ENCODE measurements around the gene LEF1.

The LEF1 gene

GRCh38 chr4:108135549-108136209 lies 33.1 kb downstream of the LEF1 start:
- Histone ChIP-seq H3K9ac (ENCODE audit: low read depth, low read length, poor library complexity) (no peak overlapping the region), H3K23ac (ENCODE audit: low read depth, low read length, poor library complexity) (no peak overlapping the region), H2BK12ac (ENCODE audit: low read length) (no peak overlapping the region), H3K4ac (ENCODE audit: low read length) (no peak overlapping the region), H4K8ac (ENCODE audit: low read depth, low read length) (no peak overlapping the region), H3K36me3 (replicated peaks in 1 of 2; ENCODE audit: control insufficient read depth in 2 of 2, insufficient read depth in 2 of 2, low read length in 2 of 2) (no peaks in the 10 kb centered on the region), H3K14ac (ENCODE audit: low read length) (no peak overlapping the region), H2AK5ac (ENCODE audit: low read depth, low read length) (no peak overlapping the region), H3K9me3 (replicated peaks in 1 of 2; ENCODE audit: control insufficient read depth in 2 of 2, insufficient read depth in 1 of 2, low read depth in 1 of 2, low read length in 2 of 2) (no peaks in the 10 kb centered on the region), H3K4me1 (ENCODE audit: control insufficient read depth in 2 of 2, insufficient read depth in 1 of 2, low read depth in 1 of 2, low read length in 2 of 2) (peaks cover 8 to 9% of the 10 kb centered on the region in 2 donors), H4K91ac (ENCODE audit: low read depth, low read length, poor library complexity) (no peak overlapping the region), H3K18ac (ENCODE audit: low read length) (no peak overlapping the region), H3K27ac (replicated peaks; ENCODE audit: low read length) (peak overlapping the region; percentile 82), H3K4me2 (ENCODE audit: insufficient read depth, low read length, poor library complexity, severe bottlenecking) (no peak overlapping the region), H3K4me3 (ENCODE audit: low read length in 2 of 2) (no peak overlapping the region), H2BK5ac (ENCODE audit: low read length) (no peak overlapping the region), H2BK120ac (ENCODE audit: low read depth, low read length) (no peak overlapping the region), H2AFZ (ENCODE audit: low read length) (peak overlapping the region; percentile 54), H2BK15ac (ENCODE audit: low read length) (no peak overlapping the region), H3K79me1 (ENCODE audit: low read depth, low read length) (no peaks in the 10 kb centered on the region), H3K27me3 (ENCODE audit: control insufficient read depth in 3 of 3, insufficient read depth in 3 of 3, low read depth in 1 of 3, low read length in 3 of 3) (no peaks in the 10 kb centered on the region)
- peak; percentile 61 for DNase-seq (ENCODE audit: low spot score)
- no CpG with 5 or more reads among the region's 4 CpGs for WGBS, 2 donors (ENCODE audit: extremely low coverage in 2 of 2, insufficient read length in 2 of 2, insufficient replicate concordance in 1 of 2)

- H2AK5ac ChIP-seq (ENCODE audit: low read depth, low read length), result no peak overlapping the region
- no peaks in the 10 kb centered on the region for H3K9me3 ChIP-seq (replicated peaks in 1 of 2; ENCODE audit: control insufficient read depth in 2 of 2, insufficient read depth in 1 of 2, low read depth in 1 of 2, low read length in 2 of 2)
- no peak overlapping the region for H3K9ac ChIP-seq (ENCODE audit: low read depth, low read length, poor library complexity)
- no peak overlapping the region for H3K4me3 ChIP-seq (ENCODE audit: low read length in 2 of 2)
- H2BK12ac ChIP-seq (ENCODE audit: low read length), result no peak overlapping the region
- H2BK5ac ChIP-seq (ENCODE audit: low read length), result no peak overlapping the region
- H2AFZ ChIP-seq (ENCODE audit: low read length), result no peak overlapping the region
- H4K91ac ChIP-seq (ENCODE audit: low read depth, low read length, poor library complexity), result no peak overlapping the region
- H3K36me3 ChIP-seq (replicated peaks in 1 of 2; ENCODE audit: control insufficient read depth in 2 of 2, insufficient read depth in 2 of 2, low read length in 2 of 2), result no peaks in the 10 kb centered on the region
- H3K23ac ChIP-seq (ENCODE audit: low read depth, low read length, poor library complexity), result no peak overlapping the region
- H3K79me1 ChIP-seq (ENCODE audit: low read depth, low read length), result no peaks in the 10 kb centered on the region
- no peak for DNase-seq (ENCODE audit: low spot score)
- H3K4me2 ChIP-seq (ENCODE audit: insufficient read depth, low read length, poor library complexity, severe bottlenecking), result no peak overlapping the region
- H2BK120ac ChIP-seq (ENCODE audit: low read depth, low read length), result no peak overlapping the region
- H3K27ac ChIP-seq (replicated peaks; ENCODE audit: low read length), result no peak overlapping the region
- WGBS, 2 donors (ENCODE audit: extremely low coverage in 2 of 2, insufficient read length in 2 of 2, insufficient replicate concordance in 1 of 2), result no CpG with 5 or more reads among the region's 4 CpGs
- no peaks in the 10 kb centered on the region for H3K27me3 ChIP-seq (ENCODE audit: control insufficient read depth in 3 of 3, insufficient read depth in 3 of 3, low read depth in 1 of 3, low read length in 3 of 3)
- no peak overlapping the region for H2BK15ac ChIP-seq (ENCODE audit: low read length)
- no peak overlapping the region for H3K14ac ChIP-seq (ENCODE audit: low read length)
- no peak overlapping the region for H3K18ac ChIP-seq (ENCODE audit: low read length)
- H4K8ac ChIP-seq (ENCODE audit: low read depth, low read length), result no peak overlapping the region
- peaks cover 8 to 9% of the 10 kb centered on the region in 2 donors for H3K4me1 ChIP-seq (ENCODE audit: control insufficient read depth in 2 of 2, insufficient read depth in 1 of 2, low read depth in 1 of 2, low read length in 2 of 2)
- H3K4ac ChIP-seq (ENCODE audit: low read length), result no peak overlapping the region
These were observed 37.8 kb downstream of the LEF1 start for GRCh38 chr4:108130955-108131354.

- no peaks in the 10 kb centered on the region for H3K9me3 ChIP-seq (replicated peaks in 1 of 2; ENCODE audit: control insufficient read depth in 2 of 2, insufficient read depth in 1 of 2, low read depth in 1 of 2, low read length in 2 of 2)
- no peak overlapping the region for H3K27ac ChIP-seq (replicated peaks; ENCODE audit: low read length)
- H3K27me3 ChIP-seq (ENCODE audit: control insufficient read depth in 3 of 3, insufficient read depth in 3 of 3, low read depth in 1 of 3, low read length in 3 of 3), result no peaks in the 10 kb centered on the region
- H2BK120ac ChIP-seq (ENCODE audit: low read depth, low read length), result no peak overlapping the region
- H3K23ac ChIP-seq (ENCODE audit: low read depth, low read length, poor library complexity), result no peak overlapping the region
- no peak overlapping the region for H2AK5ac ChIP-seq (ENCODE audit: low read depth, low read length)
- DNase-seq (ENCODE audit: low spot score), result no peak
- H4K91ac ChIP-seq (ENCODE audit: low read depth, low read length, poor library complexity), result no peak overlapping the region
- no peak overlapping the region for H3K4me2 ChIP-seq (ENCODE audit: insufficient read depth, low read length, poor library complexity, severe bottlenecking)
- H3K9ac ChIP-seq (ENCODE audit: low read depth, low read length, poor library complexity), result no peak overlapping the region
- no peaks in the 10 kb centered on the region for H3K36me3 ChIP-seq (replicated peaks in 1 of 2; ENCODE audit: control insufficient read depth in 2 of 2, insufficient read depth in 2 of 2, low read length in 2 of 2)
- no peaks in the 10 kb centered on the region for H3K79me1 ChIP-seq (ENCODE audit: low read depth, low read length)
- no peak overlapping the region for H3K4ac ChIP-seq (ENCODE audit: low read length)
- no peak overlapping the region for H4K8ac ChIP-seq (ENCODE audit: low read depth, low read length)
- no peak overlapping the region for H2BK15ac ChIP-seq (ENCODE audit: low read length)
- H3K4me1 ChIP-seq (ENCODE audit: control insufficient read depth in 2 of 2, insufficient read depth in 1 of 2, low read depth in 1 of 2, low read length in 2 of 2), result peaks cover 0 to 2% of the 10 kb centered on the region in 2 donors
- no peak overlapping the region for H2AFZ ChIP-seq (ENCODE audit: low read length)
- no peak overlapping the region for H2BK5ac ChIP-seq (ENCODE audit: low read length)
- H3K14ac ChIP-seq (ENCODE audit: low read length), result no peak overlapping the region
- H2BK12ac ChIP-seq (ENCODE audit: low read length), result no peak overlapping the region
- no peak overlapping the region for H3K18ac ChIP-seq (ENCODE audit: low read length)
- no peak overlapping the region for H3K4me3 ChIP-seq (ENCODE audit: low read length in 2 of 2)
These were observed 39.5 kb downstream of the LEF1 start for GRCh38 chr4:108129196-108129595.

GRCh38 chr4:108126806-108127205 lies 41.9 kb downstream of the LEF1 start:
- H4K8ac ChIP-seq (ENCODE audit: low read depth, low read length), result no peak overlapping the region
- WGBS, 2 donors (ENCODE audit: extremely low coverage in 2 of 2, insufficient read length in 2 of 2, insufficient replicate concordance in 1 of 2), result no CpG with 5 or more reads among the region's 3 CpGs
- no peaks in the 10 kb centered on the region for H3K36me3 ChIP-seq (replicated peaks in 1 of 2; ENCODE audit: control insufficient read depth in 2 of 2, insufficient read depth in 2 of 2, low read length in 2 of 2)

More at GRCh38 chr4:108126806-108127205, 41.9 kb downstream of the LEF1 start:
- H3K4me3 ChIP-seq (ENCODE audit: low read length in 2 of 2), result no peak overlapping the region
- H2AFZ ChIP-seq (ENCODE audit: low read length), result no peak overlapping the region
- no peak overlapping the region for H2BK12ac ChIP-seq (ENCODE audit: low read length)
- no peak overlapping the region for H3K9ac ChIP-seq (ENCODE audit: low read depth, low read length, poor library complexity)
- peaks cover 0 to 2% of the 10 kb centered on the region in 2 donors for H3K4me1 ChIP-seq (ENCODE audit: control insufficient read depth in 2 of 2, insufficient read depth in 1 of 2, low read depth in 1 of 2, low read length in 2 of 2)
- no peak overlapping the region for H3K4ac ChIP-seq (ENCODE audit: low read length)
- H2BK5ac ChIP-seq (ENCODE audit: low read length), result no peak overlapping the region
- no peak overlapping the region for H3K23ac ChIP-seq (ENCODE audit: low read depth, low read length, poor library complexity)
- no peak overlapping the region for H2AK5ac ChIP-seq (ENCODE audit: low read depth, low read length)
- H3K27me3 ChIP-seq (ENCODE audit: control insufficient read depth in 3 of 3, insufficient read depth in 3 of 3, low read depth in 1 of 3, low read length in 3 of 3), result no peaks in the 10 kb centered on the region
- no peak overlapping the region for H2BK120ac ChIP-seq (ENCODE audit: low read depth, low read length)
- H3K4me2 ChIP-seq (ENCODE audit: insufficient read depth, low read length, poor library complexity, severe bottlenecking), result no peak overlapping the region
- no peak overlapping the region for H4K91ac ChIP-seq (ENCODE audit: low read depth, low read length, poor library complexity)
- no peaks in the 10 kb centered on the region for H3K79me1 ChIP-seq (ENCODE audit: low read depth, low read length)
- DNase-seq (ENCODE audit: low spot score), result no peak
- no peak overlapping the region for H3K18ac ChIP-seq (ENCODE audit: low read length)
- H2BK15ac ChIP-seq (ENCODE audit: low read length), result no peak overlapping the region
- no peaks in the 10 kb centered on the region for H3K9me3 ChIP-seq (replicated peaks in 1 of 2; ENCODE audit: control insufficient read depth in 2 of 2, insufficient read depth in 1 of 2, low read depth in 1 of 2, low read length in 2 of 2)
- no peak overlapping the region for H3K27ac ChIP-seq (replicated peaks; ENCODE audit: low read length)
- no peak overlapping the region for H3K14ac ChIP-seq (ENCODE audit: low read length)
